Measurements from ENCODE around the gene OPRPN. TPM values are rescaled to one million over a fixed set of nuclear protein-coding genes. Genes with fewer than 3 reads are reported as not detected.

OPRPN gene
- total and polyA plus RNA-seq, 2 of the 8 experiments (the other 6 are each of a cell fraction or from before 2014, with no cell fraction given) = not detected

DNA sequence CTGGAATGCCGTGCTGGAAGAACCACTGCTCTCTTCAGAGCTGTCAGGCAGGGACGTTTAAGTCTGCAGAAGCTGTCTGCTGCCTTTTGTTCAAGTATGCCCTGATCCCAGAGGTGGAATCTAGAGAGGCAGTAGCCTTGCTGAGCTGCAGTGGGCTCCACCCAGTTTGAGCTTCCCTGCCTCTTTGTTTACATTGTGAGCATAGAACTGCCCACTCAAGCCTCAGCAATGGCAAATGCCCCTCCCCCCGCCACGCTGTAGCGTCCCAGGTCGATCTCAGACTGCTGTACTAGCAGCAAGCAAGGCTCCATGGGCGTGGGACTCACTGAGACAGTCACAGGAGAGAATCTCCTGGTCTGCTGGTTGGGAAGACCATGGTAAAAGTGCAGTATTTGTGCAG is 39.5 kb downstream of the OPRPN start:
- ChIA-PET POLR2A (ENCODE audit: partially characterized antibody) (no interaction called here), CTCF (ENCODE audit: partially characterized antibody) (interaction anchor here (1.0 kb wide), 1 partner anchor 93 kb away, joined by 3 read pairs; no protein-coding TSS in a partner anchor)
- H2AK5ac ChIP-seq (ENCODE audit: low read depth, low read length) = no peak overlapping the region
- no peak overlapping the region for H3K56ac ChIP-seq (replicated peaks; ENCODE audit: insufficient read length, low read depth, low read length)
- peak overlapping the region; percentile 70 for H2AFZ ChIP-seq (ENCODE audit: low read length)
- no peak overlapping the region for H2BK15ac ChIP-seq (ENCODE audit: low read length)
- no peak overlapping the region for H3K23ac ChIP-seq (ENCODE audit: insufficient read length)
- peak overlapping the region; percentile 14 to 45; a peak in 3 of 4 replicates for H3K4me2 ChIP-seq (ENCODE audit: insufficient read depth in 1 of 2, low read depth in 2 of 2, low read length in 2 of 2)
- no peaks in the 10 kb centered on the region for H3K9me3 ChIP-seq (ENCODE audit: insufficient read depth in 2 of 2, low read depth in 1 of 2, low read length in 1 of 2)
- 81% methylated on average over 7 of the region's 7 CpGs; no CpG with 5 or more reads in 1 of the 2 experiments for WGBS, 2 experiments (ENCODE audit: extremely low coverage in 1 of 2, insufficient coverage in 1 of 2, insufficient read length in 1 of 2, insufficient replicate concordance in 2 of 2, low coverage in 1 of 2, low lambda C conversion rate in 2 of 2, missing lambda C conversion rate in 1 of 2)
- H4K91ac ChIP-seq (replicated peaks; ENCODE audit: insufficient read length, low read length) = no peak overlapping the region
- H2BK12ac ChIP-seq (ENCODE audit: low read depth, low read length) = peak overlapping the region; percentile 85; the same call in 1 of the 2 replicates
- no peak overlapping the region for H3K27ac ChIP-seq (ENCODE audit: low read depth, low read length)
- H2BK20ac ChIP-seq (ENCODE audit: low read length) = no peak overlapping the region
- DNase-seq (ENCODE audit: low read depth in 1 of 2, low spot score in 2 of 2) = no peak
- no peaks in the 10 kb centered on the region for H3K36me3 ChIP-seq (ENCODE audit: control insufficient read depth in 2 of 4, insufficient read depth in 4 of 4, low read length in 3 of 4)
- no peaks in the 10 kb centered on the region for H3K79me2 ChIP-seq (ENCODE audit: control insufficient read depth in 1 of 2, insufficient read depth in 2 of 2, low read length in 2 of 2)
- no peak overlapping the region for H4K5ac ChIP-seq (ENCODE audit: insufficient read length, low read depth, low read length)
- H2BK5ac ChIP-seq (ENCODE audit: low read depth, low read length) = no peak overlapping the region
- H3K4me1 ChIP-seq (replicated peaks in 1 of 4; ENCODE audit: control insufficient read depth in 3 of 4, insufficient read depth in 4 of 4, low read length in 3 of 4) = peaks cover 0 to 4% (median 0%) of the 10 kb centered on the region in 4 experiments; a peak in 2 of 7 replicates
- H3K79me1 ChIP-seq (ENCODE audit: low read depth, low read length) = no peaks in the 10 kb centered on the region
- no peaks in the 10 kb centered on the region for H3K27me3 ChIP-seq (replicated peaks in 1 of 4; ENCODE audit: control insufficient read depth in 3 of 4, extremely low read depth in 1 of 4, insufficient read depth in 3 of 4, low read length in 3 of 4)
- FAIRE-seq = no peak
- no peak overlapping the region for H3K18ac ChIP-seq (ENCODE audit: extremely low read depth, low read length)
- H3K4me3 ChIP-seq (ENCODE audit: extremely low read depth in 1 of 4, insufficient read depth in 2 of 4, low read depth in 3 of 4, low read length in 4 of 4) = no peak overlapping the region
- H4K20me1 ChIP-seq (replicated peaks in 1 of 2; ENCODE audit: control insufficient read depth in 1 of 2, insufficient read depth in 2 of 2, low read length in 2 of 2) = no peaks in the 10 kb centered on the region
- peak overlapping the region; percentile 61 for H3K14ac ChIP-seq (ENCODE audit: insufficient read length)
- no peak overlapping the region for H2BK120ac ChIP-seq (replicated peaks; ENCODE audit: low read depth, low read length)
- H4K8ac ChIP-seq (ENCODE audit: extremely low read depth, insufficient read depth, low read length) = peak overlapping the region; percentile 79; the same call in 1 of the 2 replicates
- H3K23me2 ChIP-seq (ENCODE audit: low read depth, low read length) = no peaks in the 10 kb centered on the region
- no peak overlapping the region for H3K4ac ChIP-seq (replicated peaks; ENCODE audit: insufficient read length, low read depth, low read length)
- no peak overlapping the region for H3K9ac ChIP-seq (replicated peaks in 1 of 4; ENCODE audit: extremely low read depth in 1 of 4, low read depth in 3 of 4, low read length in 3 of 4)
- TF ChIP-seq CEBPB (IDR thresholded peaks at IDR 0.05; ENCODE audit: low read depth, low read length) (no peak), TEAD4 (IDR thresholded peaks at IDR 0.05; ENCODE audit: low read depth, low read length) (no peak), BACH1 (IDR thresholded peaks at IDR 0.05; ENCODE audit: low read length) (no peak), CHD2 (IDR thresholded peaks at IDR 0.05; ENCODE audit: low read length) (no peak), SP4 (IDR thresholded peaks at IDR 0.05; ENCODE audit: low read length) (no peak), CBX5 (IDR thresholded peaks at IDR 0.05; ENCODE audit: low read depth, low read length) (no peak), SIX5 (IDR thresholded peaks at IDR 0.05; ENCODE audit: low read depth, low read length) (no peak), RNF2 (IDR thresholded peaks at IDR 0.05; ENCODE audit: borderline replicate concordance, low read depth, low read length, missing control alignments, poor library complexity, severe bottlenecking) (no peak), CBX8 (IDR thresholded peaks at IDR 0.05; ENCODE audit: borderline replicate concordance, low read depth, low read length) (no peak), SRF (IDR thresholded peaks at IDR 0.05; ENCODE audit: low read depth, low read length) (no peak), CTBP2 (IDR thresholded peaks at IDR 0.05; ENCODE audit: borderline replicate concordance, insufficient read depth, insufficient read length, low read length) (no peak)
- TF ChIP-seq, protein P1, sequence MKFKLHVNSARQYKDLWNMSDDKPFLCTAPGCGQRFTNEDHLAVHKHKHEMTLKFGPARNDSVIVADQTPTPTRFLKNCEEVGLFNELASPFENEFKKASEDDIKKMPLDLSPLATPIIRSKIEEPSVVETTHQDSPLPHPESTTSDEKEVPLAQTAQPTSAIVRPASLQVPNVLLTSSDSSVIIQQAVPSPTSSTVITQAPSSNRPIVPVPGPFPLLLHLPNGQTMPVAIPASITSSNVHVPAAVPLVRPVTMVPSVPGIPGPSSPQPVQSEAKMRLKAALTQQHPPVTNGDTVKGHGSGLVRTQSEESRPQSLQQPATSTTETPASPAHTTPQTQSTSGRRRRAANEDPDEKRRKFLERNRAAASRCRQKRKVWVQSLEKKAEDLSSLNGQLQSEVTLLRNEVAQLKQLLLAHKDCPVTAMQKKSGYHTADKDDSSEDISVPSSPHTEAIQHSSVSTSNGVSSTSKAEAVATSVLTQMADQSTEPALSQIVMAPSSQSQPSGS (IDR thresholded peaks at IDR 0.05; ENCODE audit: low read length) = no peak
